Stimulated activated CD4-positive, alpha-beta T cell treated with anti-CD3 and anti-CD28 coated beads, Interleukin-1b, Interleukin-23, amount 100 ng/mL, for 4 hours (primary cell): ENCODE results near the gene DPH1.
A peak's percentile ranks its signal among the peaks of the same experiment; 100 is the strongest.

ENCODE experiments used
- DNase-seq, 2 donors: peaks; one replicate each; pipeline ENCODE4 v3.0.0-alpha.2; 2020; ENCODE audit warnings: low read depth in 2 of 2

DPH1 gene

DNA sequence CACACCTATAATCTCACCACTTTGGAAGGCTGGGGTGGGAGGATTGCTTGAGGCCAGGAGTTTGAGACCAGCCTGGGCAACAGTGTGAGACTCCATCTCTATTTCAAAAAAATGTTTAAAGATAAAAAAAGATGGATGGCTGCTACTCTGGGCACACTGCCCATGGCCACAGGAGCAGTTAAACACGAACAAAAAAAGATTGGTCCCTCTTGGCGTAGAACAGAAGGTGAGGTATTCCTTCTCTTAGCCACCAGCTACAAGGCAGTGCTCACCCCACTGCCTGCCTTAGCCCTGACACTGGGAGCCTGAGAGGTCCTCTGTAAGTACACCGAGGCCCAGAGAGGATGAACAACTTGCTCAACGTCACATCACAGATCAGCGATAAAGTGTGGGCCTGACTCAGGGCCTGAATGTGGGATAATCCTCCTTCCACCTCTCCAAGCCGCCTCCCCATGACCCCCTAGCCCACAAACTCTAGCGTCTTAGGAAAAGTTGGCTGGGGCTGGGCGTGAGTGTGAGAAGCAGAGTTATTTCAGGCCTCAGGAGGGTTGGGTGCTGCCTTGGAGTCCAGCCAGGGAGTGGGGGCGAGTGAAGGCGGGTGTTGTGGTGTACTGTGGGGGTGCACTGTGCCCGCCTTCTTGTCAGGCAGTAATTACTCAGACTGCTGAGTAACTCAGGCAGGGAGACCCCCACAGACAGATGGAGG lies 2.3 kb upstream of the DPH1 start:
- no peak for DNase-seq

DNA sequence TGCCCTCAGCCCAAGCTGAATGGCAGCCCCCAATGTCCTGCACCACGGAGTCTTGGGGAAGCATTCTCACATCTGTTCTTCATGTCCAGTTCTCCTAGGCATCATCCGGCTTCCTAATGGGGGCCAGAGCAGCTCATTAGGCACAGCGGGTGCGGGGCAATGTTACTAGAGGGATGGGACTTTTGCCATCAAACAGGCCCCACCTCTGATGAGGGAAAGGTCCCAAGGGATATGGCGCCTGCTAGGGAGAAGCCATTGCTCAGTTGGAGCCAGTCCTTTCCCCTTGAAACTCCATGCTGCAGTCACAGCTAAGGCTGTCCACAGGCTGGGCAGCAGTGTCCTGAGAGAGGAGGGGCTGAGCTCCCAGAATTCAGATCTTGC lies 1.7 kb upstream of the DPH1 start:
- DNase-seq, result no peak

DNA sequence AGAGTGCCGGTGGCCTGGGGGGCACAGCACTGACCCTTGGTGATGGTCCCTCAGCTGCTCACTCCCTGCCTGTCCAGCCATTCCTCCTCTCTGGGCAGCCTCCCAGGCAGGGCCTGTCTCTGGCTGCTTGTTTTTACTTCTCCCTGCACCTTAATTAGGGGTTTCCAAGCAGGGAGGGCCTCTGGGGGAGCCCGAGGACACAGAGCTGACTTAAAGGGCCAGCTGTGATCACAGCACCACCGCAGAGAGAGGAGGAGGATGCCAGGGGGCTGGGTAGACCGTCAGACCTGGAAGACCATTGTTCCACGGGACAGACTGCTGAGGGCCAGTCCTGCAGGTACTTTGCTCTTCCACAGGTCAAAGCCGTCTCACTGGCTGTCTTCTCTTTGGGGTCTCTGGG lies 1.2 kb upstream of the DPH1 start:
- DNase-seq, result no peak

DNA sequence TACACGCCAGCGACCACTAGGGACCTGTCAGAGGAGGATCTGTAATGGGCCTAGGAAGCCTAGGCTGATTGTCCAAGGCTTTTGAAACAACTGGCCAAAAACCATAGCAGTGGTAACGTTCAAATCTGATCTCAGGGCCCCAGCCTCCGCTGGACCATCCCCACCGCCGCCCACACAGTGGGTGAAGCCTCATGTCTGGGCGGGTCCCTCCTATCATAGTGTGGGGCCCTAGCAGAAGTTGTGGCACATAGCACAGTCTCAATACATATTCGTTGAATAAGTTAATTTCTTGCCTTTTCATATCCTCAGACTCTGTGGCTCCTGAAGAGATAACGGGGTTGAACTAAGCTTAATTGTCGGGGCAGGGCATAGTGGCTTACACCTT lies 818 bp downstream of the DPH1 start:
- no peak for DNase-seq

DNA sequence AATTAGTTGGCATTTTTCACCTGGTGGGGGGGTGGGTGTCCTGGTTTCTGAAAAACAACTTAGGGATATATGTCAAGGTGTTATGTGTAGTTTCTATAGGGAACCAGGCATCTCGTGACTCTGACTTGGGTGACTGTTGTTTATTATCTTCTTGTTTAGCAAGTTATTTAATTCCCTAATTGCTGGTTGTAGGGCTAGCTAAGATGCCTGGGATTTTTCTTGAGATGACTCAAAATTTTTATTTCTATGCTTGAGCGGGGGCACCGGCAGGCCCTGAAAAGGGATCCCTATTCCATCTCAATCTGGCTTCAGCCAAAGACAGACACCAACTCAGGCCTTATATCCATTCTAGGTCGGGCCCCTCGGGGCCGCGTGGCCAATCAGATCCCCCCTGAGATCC lies 3.2 kb downstream of the DPH1 start:
- DNase-seq, result no peak

DNA sequence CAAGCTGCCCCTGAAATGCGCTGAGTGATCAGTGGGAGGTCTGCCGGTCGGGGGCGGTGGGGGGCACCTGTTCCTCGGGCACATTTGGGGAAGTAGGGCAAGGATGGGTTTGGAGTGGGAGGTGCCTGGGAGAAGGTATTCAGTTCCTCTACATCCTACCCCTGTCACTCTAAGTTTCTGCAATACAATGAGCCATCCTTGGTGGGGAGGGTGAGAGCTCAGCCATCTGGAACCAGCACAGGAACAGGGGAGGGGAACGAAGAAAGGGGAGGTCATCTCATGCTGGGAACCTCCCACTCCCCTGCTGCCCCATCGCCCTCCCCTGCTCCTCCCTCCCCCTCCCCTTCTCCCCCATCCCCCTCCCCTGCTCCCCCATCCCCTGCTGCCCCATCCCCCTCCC lies 4.2 kb downstream of the DPH1 start:
- DNase-seq, result no peak

DNA sequence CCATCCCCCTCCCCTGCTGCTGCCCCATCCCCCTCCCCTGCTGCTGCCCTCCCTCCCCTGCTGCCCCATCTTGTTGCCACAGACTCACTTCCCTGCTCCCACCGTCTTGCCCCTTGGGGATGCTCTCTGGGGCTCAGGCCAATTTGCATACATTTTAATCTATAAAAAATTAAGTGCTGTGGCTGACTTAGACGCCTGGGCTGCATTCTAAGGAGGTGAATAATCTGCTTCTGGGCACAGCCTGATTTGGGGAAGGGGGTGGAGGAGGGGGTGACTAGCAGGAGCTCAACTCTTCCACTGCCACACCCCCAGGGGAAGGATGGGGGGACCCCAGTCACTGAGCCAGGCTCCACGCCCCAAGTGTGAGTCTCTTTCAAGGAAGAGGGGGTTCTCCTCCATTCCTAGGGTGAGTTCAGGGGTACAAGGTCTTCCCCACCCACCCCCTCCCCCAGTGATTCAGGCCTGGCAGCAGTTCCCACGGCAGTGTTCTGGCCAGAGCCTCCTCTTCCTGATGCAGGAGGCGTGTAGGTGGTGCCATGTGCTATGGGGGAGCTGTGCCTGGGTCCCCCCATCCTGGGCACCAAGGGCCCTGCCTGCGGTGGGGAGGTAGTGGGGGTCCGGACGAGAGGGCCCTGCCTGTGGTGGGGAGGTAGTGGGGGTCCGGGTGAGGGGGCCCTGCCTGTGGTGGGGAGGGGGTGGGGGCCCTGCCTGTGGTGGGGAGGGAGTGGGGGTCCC lies 5.0 kb downstream of the DPH1 start:
- no peak for DNase-seq

DNA sequence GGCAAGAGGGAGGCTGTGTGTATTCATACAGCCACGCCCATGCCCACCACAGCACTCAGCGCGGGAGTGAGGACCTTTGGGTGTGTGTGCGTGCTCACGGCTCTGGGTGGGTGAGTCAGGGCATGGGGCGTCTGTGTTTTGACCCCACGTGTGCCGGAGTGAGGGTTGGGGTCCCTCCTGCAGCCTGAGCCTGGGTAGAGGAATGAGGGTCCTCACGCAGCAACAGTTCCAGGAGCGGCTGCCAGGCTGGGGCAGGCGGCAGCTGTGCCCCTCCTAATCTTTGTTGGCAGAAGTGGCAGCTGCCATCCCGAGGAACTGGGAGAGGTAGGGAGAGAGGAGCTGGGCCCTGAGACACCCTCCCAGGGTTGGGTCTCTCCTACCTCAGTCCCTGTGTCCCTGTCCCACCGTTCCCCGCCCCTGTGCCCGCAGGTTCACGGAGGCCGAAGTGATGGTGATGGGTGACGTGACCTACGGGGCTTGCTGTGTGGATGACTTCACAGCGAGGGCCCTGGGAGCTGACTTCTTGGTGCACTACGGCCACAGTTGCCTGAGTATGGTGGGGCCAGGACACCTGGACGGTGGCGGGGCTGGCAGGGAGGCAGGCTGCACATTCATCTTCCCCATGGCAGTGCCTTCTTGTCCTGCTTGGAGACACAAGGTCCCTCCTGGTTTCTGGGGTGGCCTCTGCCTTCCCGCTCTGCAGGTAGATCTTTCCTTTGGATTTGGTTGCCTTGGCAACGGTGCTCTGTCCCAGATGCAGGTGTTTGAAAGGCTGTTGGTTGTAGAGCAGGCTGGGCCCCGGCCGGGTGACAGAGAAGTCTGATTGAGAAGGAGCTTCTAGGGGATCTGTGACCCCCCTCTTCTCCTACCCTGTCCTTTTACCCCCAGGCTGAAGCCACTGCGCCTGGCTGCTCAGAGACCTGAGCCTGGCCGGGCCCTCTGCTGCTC lies 5.9 kb downstream of the DPH1 start:
- no peak for DNase-seq

DNA sequence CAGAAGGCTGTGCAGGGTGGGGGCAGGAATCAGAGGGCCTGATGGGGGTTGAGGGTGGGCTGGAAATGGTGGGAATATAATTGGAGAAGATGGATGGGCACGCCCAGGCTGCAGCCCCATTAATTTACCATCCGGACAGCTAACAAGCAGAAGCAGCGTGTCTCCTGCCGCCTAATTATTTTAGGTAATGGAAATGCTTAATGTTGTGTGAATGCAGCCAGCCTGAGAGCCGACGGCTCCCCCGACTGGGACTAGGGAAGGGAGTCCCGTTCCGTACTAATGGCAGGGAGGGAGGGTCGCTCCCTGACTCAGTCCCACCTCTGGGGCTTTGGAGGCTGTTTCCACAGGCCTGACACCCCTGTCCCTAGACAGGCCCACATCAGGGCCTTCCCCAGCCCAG lies 7.2 kb downstream of the DPH1 start:
- no peak for DNase-seq

DNA sequence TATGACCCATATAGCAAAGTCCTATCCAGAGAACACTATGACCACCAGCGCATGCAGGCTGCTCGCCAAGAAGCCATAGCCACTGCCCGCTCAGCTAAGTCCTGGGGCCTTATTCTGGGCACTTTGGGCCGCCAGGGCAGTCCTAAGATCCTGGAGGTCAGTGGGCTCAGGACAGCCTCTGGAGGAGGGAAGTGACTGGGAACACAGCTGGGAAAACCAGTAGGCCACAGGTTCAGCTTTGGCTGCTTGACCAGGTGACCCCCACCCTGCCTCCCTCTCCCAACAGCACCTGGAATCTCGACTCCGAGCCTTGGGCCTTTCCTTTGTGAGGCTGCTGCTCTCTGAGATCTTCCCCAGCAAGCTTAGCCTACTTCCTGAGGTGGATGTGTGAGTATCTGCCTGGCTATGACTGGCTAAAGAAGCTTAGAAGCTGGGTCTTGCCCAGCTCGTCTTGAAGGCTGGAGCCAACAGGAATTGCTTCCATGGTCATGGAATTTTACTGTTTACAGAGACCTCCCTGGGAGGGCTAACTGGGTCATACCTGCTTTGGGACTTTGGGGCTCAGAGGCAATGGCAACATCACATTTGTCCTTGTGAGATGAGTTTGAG lies 10.4 kb downstream of the DPH1 start:
- DNase-seq, result no peak

DNA sequence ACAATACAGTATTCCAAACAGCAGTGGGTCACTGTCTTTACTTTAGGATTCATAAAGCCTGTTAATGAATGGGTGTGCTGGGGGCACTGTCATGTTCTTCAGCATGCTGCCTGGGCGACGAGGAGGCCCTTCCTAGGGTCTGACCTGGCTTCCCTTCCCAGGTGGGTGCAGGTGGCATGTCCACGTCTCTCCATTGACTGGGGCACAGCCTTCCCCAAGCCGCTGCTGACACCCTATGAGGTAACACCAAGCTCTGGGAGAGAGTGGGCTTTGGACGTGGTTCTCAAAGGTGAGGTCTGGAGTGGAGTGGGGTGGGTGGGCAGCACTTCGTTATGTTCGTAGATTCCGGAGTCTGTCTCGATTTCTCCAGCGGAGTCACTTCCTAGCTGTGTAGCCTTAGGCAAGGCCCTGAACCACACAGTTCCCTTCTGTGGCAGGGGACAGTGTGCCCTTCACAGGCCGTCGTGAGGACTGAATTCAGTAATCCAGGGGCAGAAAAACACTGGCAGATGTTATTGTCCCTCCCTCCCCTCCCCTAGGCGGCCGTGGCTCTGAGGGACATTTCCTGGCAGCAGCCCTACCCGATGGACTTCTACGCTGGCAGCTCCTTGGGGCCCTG lies 11.1 kb downstream of the DPH1 start:
- no peak for DNase-seq

DNA sequence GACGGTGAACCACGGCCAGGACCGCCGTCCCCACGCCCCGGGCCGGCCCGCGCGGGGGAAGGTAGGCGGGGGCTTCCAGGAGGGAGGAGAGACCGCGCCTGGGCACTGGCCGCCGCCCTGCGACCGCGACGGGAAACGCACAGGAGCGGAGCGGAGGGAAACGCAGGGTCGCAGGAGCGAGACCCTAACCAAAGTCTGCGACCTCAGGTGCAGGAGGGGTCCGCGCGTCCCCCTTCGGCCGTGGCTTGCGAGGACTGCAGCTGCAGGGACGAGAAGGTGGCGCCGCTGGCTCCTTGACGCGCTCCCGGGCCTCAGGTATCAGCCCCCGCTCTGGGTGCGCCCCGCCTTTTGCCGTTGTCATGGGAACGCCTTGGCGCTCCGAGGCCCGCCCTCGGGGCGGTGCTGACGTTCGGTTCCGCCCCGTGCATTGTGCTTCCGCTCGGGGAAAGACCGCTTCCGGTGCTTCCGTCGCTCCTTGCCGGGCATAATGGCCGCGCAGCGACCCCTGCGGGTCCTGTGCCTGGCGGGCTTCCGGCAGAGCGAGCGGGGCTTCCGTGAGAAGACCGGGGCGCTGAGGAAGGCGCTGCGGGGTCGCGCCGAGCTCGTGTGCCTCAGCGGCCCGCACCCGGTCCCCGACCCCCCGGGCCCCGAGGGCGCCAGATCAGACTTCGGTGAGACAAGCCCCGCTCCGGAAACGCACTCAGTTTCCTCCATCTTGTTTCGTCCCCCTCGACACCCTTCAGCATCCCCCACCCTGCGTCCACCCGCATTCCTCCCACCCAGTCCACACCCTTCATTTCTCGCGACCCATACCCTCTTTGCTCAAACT lies 11.8 kb downstream of the DPH1 start, which contains the start of gene OVCA2:
TSS of gene OVCA2 (plus strand) at position 462 of the 829 bp plus-strand sequence. CDS start at position 488, 26 bp downstream.
- DNase-seq, result peak; percentile 97 to 98

DNA sequence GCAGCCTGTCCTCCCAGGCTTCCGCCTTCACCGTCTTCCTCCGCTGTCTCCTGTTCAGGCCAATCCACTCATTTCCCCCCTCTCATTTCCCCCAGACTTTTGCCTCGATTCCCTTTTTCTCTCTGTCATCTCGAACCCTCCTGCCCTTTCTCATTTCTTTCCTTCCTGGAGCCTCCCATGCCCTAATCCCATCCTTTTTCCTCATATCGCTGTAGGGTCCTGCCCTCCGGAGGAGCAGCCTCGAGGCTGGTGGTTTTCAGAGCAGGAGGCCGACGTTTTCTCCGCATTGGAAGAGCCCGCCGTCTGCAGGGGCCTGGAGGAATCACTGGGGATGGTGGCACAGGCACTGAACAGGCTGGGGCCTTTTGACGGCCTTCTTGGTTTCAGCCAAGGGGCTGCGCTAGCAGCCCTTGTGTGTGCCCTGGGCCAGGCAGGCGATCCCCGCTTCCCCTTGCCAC lies 12.5 kb downstream of the DPH1 start:
- no peak for DNase-seq

DNA sequence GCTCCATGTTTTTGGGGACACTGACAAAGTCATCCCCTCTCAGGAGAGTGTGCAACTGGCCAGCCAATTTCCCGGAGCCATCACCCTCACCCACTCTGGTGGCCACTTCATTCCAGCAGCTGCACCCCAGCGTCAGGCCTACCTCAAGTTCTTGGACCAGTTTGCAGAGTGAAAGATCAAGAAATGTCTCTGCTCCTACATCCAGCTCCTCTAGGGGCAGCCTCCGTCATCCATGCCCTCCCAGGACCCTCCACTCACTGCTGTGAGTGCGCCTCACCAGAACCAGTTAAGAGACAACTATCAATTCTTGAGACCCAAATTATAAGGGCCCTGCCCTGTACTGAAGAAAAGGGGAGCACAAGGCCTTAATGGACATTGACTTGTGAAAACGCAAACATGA lies 13.0 kb downstream of the DPH1 start:
- DNase-seq, result no peak

DNA sequence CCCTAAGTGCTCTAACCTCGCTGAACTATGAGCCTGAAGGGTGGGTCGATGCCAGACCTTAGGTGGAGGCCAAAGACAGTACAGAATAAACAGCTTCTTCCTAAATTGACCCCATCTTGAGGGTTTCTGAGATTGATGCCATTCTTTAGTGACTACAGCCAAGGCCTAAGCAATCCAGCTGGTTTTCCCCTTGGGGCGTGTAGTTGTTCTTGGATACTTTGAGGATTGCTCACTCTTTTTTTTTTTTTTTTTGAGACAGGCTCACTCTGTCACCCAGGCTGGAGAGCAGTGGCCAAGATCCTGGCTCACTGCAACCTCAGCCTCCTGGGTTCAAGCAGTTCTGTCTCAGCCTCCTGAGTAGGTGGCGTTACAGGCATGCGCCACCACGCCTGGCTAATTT lies 13.8 kb downstream of the DPH1 start:
- no peak for DNase-seq

DNA sequence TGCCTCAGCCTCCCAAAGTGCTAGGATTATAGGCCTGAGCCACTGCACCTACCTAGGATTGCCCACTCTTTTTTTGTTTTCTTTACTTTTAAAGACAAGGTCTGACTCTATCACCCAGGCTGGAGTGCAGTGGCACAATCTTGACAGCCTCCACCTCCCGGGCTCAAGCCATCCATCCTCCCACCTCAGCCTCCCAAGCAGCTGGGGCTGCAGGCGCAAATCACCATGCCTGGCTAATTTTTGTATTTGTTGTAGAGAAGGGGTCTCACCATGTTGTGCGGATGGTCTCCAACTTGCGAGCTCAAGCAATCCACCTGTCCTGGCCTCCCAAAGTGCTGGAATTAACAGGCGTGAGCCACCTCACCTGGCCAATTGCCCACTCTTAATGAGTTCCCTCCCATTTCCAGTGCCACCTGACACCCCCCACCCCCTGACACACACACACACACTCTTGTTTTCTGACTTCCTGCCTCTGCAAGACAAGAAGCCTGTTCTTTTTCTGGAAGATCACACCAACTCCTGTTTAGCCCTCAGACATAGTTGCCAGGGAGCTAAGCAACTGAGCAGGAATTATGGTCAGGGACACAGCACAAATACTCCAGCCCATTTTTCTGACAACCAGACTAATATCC lies 14.4 kb downstream of the DPH1 start:
- DNase-seq, result no peak

DNA sequence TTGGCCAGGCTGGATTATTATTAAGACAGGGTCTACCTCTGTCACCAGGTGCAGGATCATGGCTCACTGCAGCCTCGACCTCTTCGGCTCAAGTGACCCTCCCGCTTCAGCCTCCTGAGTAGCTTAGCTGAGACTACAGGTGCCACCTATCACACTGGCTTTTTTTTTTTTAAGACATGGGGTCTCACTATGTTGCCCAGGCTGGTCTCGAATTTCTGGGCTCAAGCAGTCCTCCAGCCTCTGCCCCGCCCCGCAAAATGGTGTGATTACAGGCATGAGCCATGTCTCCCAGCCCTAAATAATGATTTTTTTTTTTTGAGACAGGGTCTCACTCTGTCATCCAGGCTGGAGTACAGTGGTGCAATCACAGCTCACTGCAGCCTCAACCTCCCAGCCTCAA lies 17.6 kb downstream of the DPH1 start:
- no peak for DNase-seq

DNA sequence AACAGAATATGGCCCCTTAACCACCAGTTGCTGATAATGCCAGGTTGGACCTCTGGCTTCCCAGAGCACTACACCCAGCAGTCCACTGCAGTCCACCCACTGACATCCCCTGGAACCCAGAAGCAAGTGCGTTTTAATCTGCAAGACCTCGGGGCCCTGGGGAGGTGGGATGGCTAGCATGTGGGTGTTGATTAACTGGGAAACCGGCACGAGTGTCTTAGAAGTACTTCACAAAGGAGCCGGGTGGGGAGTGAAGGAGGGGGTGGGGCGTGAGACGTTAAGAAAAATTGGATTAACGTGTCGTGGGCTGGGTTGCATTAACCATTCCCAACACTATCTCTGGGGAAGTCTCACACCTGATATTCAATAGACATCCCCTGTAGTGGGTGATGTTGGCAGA lies 18.9 kb downstream of the DPH1 start:
- no peak for DNase-seq

DNA sequence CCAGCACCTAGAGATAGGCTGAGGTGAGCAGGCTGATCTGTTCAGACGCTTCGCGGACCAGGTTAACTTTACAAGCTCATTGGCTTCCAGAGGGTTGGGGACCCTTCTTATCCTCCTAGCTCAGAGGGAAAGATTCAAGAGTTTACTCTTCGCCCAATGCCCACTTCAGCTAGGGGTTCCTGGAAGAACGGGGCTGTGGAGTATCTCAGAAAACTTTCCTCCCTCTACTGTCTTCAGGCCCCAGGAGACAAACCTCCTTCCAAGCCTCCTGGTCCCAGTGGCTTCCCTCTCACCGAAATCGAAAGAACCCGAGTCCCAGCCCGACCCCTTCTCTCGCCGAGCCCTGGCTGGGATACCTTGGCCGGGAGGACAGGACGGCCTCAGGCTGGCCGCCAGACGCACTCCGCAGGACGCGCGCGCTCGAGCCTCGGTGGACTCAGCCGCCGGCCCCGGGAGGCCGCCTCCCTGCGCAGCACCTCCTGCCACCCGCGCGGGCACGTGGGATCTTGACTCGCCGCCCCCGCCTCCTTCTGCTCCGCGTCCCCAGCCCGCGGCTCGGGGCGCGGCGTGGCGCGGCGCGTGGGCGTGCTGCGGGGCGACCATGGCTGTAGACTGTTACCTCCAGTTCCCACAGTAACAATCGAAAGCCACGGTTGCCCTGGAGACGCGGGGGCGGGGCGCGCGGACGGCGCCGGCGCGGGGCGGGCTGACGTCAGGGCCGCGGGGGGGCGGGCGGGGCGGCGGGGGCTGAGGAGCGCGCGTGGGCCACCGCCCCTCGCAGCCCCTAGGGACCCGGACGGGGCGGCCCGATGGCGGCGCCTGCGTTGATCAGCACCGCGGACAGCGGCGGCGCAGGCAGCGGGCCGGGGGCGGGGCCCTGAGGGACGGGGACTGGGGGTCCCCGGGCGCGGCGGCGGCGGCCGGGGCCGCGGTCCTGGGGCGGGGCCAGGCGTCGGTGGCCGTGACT lies 19.7 kb downstream of the DPH1 start:
- peak; percentile 91 to 92 for DNase-seq
